Measurements from ENCODE around the gene CXCL14.

CXCL14 gene

GRCh38 chr5:135599421-135600151 is 20.8 kb upstream of the CXCL14 start:
- no peak for DNase-seq (ENCODE audit: low spot score)
- in situ Hi-C loops (cut with MboI; ENCODE audit: low pct_unique_long_range_greater_than_20kb, low sequenced_read_pairs, unreplicated experiment): no loop called here

GRCh38 chr5:135598691-135599395 is 20.1 kb upstream of the CXCL14 start:
- DNase-seq (ENCODE audit: low spot score): no peak
- TF ChIP-seq CTCF (IDR thresholded peaks at IDR 0.05; ENCODE audit: extremely low read depth, insufficient read depth, missing control alignments): no peak
- in situ Hi-C loops (cut with MboI; ENCODE audit: low pct_unique_long_range_greater_than_20kb, low sequenced_read_pairs, unreplicated experiment): no loop called here

More at GRCh38 chr5:135599421-135600151, 20.8 kb upstream of the CXCL14 start:
- no peak for TF ChIP-seq CTCF (IDR thresholded peaks at IDR 0.05; ENCODE audit: extremely low read depth, insufficient read depth, missing control alignments)

DNA sequence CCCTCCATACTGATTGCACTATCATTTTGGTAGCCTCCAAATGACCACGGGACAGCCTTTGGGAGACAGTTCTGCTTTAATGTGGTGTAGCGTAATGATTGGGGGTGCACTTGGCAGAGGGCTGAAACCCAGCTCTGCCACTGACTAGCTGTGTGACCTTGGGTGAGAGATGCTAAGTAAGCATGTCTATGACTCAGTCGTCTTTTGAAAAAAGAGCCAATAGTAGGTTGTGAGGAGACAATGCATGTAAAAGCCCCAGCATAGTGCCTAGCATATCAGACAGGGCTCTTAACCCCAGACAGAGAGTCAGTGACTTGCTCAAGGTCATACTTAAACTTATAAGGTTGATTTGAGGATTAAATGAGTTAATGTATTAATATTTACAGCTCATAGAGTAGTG is 18.0 kb upstream of the CXCL14 start:
- in situ Hi-C loops (cut with MboI; ENCODE audit: low pct_unique_long_range_greater_than_20kb, low sequenced_read_pairs, unreplicated experiment): no loop called here

GRCh38 chr5:135596157-135596763 is 17.5 kb upstream of the CXCL14 start:
- no peak for DNase-seq (ENCODE audit: low spot score)
- in situ Hi-C loops (cut with MboI; ENCODE audit: low pct_unique_long_range_greater_than_20kb, low sequenced_read_pairs, unreplicated experiment): no loop called here
- TF ChIP-seq CTCF (IDR thresholded peaks at IDR 0.05; ENCODE audit: extremely low read depth, insufficient read depth, missing control alignments): no peak

More for the DNA sequence above, 18.0 kb upstream of the CXCL14 start:
- DNase-seq (ENCODE audit: low spot score): no peak
- TF ChIP-seq CTCF (IDR thresholded peaks at IDR 0.05; ENCODE audit: extremely low read depth, insufficient read depth, missing control alignments): no peak

DNA sequence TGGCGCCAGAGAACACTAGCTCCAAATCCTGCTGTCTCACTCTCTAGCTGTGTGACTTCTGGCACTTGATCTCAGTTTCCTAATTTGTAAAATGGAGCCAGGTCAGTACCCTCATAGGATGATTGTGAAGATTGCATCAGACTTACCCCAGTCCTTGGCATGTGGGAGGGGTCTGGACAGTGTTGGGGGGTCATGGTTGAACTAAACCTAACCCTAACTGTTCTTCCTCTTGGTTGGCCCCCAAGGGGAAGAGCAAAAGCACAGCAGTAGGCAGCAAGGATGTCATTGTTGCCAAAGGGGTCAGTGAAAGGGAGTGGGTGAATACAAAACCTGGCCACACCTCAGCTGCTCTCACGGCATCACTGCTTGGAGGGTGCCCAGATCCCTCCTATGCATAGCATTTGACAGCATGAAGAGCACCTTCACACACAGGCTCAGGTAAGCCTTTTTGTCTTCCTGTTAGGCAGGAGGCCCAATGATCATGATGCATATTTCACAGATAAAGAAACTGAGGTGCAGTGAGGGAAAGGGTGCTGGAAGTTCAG is 15.7 kb upstream of the CXCL14 start:
- in situ Hi-C loops (cut with MboI; ENCODE audit: low pct_unique_long_range_greater_than_20kb, low sequenced_read_pairs, unreplicated experiment): no loop called here
- no peak for TF ChIP-seq CTCF (IDR thresholded peaks at IDR 0.05; ENCODE audit: extremely low read depth, insufficient read depth, missing control alignments)

DNA sequence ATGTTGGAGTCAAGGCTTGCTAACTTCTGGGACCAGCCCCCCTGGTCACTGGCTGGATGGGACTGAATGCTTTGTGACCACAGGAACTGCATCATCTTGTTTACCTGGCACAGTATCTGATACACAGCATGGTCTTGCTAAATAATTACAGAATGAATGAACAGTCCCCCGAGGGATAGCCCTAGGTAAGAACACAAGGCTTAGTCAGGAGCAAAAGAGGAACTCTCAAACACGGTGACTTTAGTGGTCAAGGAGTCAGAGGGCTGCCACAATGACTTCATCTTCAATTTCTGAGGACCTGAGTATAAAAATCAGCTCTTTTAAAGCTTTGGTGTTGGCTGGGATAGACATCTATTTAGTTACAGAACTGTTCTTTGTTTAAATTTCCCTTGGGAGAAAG is 15.1 kb upstream of the CXCL14 start:
- in situ Hi-C loops (cut with MboI; ENCODE audit: low pct_unique_long_range_greater_than_20kb, low sequenced_read_pairs, unreplicated experiment): no loop called here
- TF ChIP-seq CTCF (IDR thresholded peaks at IDR 0.05; ENCODE audit: extremely low read depth, insufficient read depth, missing control alignments): no peak
- DNase-seq (ENCODE audit: low spot score): no peak

More for the DNA sequence above, 15.7 kb upstream of the CXCL14 start:
- no peak for DNase-seq (ENCODE audit: low spot score)
